Hematopoietic multipotent progenitor cell treated with erythropoietin and hydrocortisone succinate and interleukin-3 and kit ligand, for 6 days (in vitro differentiated cells): Measurements from ENCODE around the gene POLL.

Experiments used
- DNase-seq: peaks from one replicate; pipeline ENCODE4 v3.0.0-alpha.2; 2015

The POLL gene

GRCh38 chr10:101573885-101574753, 13.9 kb downstream of the POLL start:
- DNase-seq, result no peak

- no peak for DNase-seq
Measured at GRCh38 chr10:101572785-101573184, 15.3 kb downstream of the POLL start.

GRCh38 chr10:101572126-101572525, 15.9 kb downstream of the POLL start:
- no peak for DNase-seq

GRCh38 chr10:101571271-101571925, 16.7 kb downstream of the POLL start:
- no peak for DNase-seq

- DNase-seq, result peak; percentile 64
Measured at GRCh38 chr10:101570428-101571270, 17.4 kb downstream of the POLL start.

GRCh38 chr10:101569622-101570427, 18.2 kb downstream of the POLL start:
- peak; percentile 87 for DNase-seq

GRCh38 chr10:101569323-101569621, 18.8 kb downstream of the POLL start:
- DNase-seq, result no peak

GRCh38 chr10:101568054-101568745, 19.9 kb downstream of the POLL start:
- no peak for DNase-seq

- no peak for DNase-seq
Measured at GRCh38 chr10:101567165-101568006, 20.7 kb downstream of the POLL start.

- DNase-seq, result peak; percentile 76
Measured at GRCh38 chr10:101566333-101567164, 21.5 kb downstream of the POLL start.

GRCh38 chr10:101565936-101566332, 22.1 kb downstream of the POLL start:
- no peak for DNase-seq

GRCh38 chr10:101565370-101565900, 22.6 kb downstream of the POLL start:
- no peak for DNase-seq

GRCh38 chr10:101564490-101564991, 23.5 kb downstream of the POLL start:
- DNase-seq, result no peak

- DNase-seq, result no peak
Measured at GRCh38 chr10:101563497-101564040, 24.5 kb downstream of the POLL start.

- no peak for DNase-seq
Measured at GRCh38 chr10:101563007-101563406, 25.1 kb downstream of the POLL start.

GRCh38 chr10:101562231-101562630, 25.8 kb downstream of the POLL start:
- no peak for DNase-seq

GRCh38 chr10:101561068-101561915, 26.8 kb downstream of the POLL start:
- DNase-seq, result no peak
